ENCODE measurements around the gene ITPR3.

ITPR3 gene

DNA sequence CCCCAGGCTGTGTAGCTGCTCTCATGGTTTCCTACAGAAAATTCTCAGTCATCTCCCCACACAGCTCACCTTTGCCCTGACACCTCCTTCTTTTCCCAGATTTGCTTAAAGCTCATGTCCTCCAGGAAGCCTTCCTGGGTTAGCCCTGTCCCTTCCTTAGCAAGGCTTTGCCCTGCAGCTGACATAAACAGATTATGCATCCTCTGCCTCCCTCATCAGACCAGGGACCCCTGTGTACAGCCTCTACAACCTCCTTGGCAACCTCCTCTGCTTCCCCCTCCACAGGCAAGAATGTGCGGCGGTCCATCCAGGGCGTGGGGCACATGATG lies 50.6 kb downstream of the ITPR3 start:
- DNase-seq, result no peak

DNA sequence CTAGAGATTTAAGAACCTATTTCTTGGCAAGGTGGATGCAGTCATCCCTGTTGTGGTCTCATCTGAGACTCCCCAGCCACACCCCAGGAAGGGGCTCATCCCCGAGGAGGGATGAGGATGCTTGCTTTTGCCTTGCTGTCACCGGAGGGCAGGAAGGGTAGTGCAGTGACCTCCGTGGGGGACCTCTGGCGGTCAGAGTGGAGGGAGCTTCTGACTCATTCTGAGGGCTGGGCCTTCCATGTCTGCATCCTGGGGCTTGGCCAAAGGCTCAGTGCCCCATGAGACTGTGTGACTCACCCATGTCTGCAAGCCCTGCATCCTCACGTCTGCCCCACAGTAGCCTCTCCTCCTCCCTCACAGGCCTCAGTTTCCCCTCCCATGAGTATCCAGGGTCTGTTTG lies 51.7 kb downstream of the ITPR3 start:
- no peak for DNase-seq

DNA sequence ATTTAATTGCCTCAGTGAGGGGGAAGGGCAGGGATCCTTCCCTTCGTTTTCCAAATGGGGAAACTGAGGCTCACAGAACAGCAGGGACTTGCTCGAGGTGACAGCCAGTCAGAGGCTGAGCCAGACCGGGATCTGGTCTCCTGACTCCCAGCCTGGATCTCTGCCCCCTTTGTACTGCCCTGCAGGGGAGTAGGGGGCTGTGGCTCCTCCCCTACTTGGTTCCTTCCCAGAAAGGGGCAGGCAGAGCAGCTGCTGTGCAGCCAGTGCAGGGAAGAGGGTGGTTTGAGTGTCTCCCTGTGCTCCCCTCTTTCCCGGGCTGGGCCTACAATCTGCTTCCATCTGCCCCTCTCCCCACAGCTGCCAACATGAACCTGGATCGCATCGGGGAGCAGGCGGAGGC lies 52.7 kb downstream of the ITPR3 start:
- no peak for DNase-seq

DNA sequence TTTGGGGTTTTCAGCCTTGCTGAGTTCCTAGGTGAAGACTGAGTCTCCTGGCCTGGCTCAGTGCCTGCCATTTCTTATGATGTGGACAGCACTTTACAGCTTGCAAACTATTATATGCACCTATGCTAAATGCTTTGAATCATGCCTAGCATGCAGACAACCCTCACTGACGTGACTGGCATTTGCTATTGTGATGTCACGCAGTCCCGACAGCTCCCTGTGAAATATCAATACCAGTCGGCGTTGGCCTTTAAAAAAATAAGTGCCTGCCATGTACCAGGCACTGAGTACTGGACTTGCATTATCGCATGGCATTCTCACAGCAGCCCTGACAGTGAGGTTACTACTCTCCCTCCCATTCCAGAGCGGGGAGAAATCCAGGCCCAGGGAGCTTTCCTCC lies 54.8 kb downstream of the ITPR3 start:
- DNase-seq, result no peak

DNA sequence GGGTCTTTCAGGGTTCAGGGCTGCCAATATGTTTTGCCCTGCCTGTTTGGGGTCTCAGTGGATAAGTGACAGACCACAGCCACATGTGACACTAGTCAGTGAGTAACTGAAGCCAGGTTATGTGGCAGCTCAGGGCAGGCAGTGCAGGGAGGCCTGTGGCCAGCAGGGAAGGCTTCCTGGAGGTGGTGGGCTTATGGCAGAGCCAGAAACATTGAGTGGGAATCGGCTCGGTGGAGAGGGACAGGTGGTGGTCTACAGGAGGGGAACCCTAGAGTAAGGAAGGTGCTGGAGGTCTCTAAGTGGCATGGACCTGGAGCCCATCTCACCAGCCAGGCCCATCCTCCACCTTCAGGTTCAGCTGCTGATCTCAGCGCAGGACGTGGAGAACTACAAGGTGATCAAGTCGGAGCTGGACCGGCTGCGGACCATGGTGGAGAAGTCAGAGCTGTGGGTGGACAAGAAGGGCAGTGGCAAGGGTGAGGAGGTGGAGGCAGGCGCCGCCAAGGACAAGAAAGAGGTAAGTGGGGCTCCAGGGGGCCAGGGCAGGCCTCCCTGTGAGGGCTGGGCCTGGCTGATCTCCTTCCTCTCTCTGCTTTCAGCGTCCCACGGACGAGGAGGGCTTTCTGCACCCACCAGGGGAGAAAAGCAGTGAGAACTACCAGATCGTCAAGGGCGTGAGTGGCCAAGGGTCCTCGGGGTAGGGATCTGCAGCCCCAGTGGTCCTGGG lies 55.5 kb downstream of the ITPR3 start:
- no peak for DNase-seq

DNA sequence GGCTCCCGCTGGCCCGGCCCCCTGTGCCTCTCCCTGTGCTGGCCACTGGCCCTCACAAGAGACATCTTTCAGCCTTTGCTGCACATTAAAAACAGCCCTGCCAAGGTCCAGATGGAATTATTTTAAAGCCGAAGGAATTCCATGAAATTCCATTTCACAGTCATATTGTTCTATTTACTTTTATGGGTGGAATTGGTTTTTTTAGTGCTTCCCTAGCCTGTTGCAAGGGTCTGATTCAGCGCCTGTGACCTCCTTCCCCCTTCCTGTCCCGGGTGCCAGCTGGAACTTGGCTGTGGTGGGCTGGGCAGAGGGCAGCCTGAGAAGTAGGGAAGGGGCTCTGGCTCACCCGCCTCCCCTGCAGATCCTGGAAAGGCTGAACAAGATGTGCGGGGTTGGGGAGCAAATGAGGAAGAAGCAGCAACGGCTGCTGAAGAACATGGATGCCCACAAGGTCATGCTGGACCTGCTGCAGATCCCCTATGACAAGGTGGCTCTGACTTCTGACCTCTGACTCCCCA lies 56.1 kb downstream of the ITPR3 start:
- DNase-seq, result no peak

DNA sequence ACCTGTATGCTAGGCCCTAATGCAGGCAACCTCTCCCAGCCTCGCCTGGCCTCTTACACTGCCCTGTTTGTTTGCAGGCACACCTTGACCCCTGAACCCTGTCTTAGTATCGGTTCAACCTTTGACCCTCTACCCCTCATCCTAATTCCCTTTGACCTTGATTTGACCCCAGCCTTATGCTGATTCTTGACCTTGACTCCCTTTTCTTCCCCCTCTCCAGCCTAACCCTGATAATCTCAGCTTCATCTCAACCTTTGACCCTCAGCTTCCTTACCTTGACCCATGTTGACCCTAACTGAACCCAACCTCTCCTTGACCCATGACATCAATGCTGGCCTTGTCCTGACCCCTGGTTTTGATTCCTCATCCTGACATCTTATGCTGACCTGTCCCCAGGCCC lies 56.6 kb downstream of the ITPR3 start:
- no peak for DNase-seq

DNA sequence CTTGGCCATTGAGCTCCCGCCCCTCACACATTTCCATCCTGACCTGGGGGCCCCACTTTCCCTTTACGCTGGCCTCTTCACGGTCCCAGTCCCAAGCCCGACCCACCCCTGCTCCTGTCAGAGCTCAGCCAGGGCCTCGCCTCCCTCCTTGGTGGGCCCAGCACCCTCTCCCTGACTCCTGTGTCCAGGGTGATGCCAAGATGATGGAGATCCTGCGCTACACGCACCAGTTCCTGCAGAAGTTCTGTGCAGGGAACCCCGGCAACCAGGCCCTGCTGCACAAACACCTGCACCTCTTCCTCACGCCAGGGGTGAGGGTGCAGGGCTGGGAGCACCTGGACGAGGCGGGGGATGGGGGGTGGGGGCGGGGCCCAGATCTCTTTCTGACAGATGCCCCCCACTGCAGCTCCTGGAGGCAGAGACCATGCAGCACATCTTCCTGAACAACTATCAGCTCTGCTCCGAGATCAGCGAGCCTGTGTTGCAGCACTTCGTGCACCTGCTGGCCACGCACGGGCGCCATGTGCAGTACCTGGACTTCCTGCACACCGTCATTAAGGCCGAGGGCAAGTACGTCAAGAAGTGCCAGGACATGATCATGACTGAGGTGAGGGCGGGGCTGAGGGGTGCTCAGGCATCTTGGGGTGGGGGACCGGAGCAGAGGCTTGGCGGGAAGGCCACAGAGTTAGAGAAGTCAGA lies 57.3 kb downstream of the ITPR3 start:
- DNase-seq, result no peak

DNA sequence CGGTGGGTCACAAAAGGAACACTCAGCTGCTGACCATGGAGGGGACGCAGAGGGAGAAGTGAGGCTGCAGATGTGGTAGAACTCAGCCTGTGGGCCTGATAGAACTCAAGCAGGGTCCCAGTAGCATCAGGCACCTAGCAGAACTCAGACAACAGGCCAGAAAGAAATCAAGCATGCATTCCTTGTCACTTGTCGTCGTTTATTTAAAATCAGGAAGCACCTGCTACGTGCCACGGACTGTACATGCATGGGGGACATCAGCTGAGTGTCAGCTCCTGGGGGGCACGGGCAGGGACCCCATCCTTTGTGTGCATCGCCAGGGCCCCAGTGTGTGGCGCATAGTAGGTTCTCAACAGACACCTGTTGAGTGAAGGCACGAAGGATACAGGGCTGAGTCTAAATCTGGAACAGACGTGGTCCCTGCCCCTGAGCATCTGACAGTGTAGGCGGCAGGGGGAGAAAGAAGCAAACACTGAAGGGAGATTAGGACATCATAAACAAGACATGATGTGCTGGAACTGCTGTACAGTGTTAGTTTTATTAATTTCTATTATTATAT lies 57.9 kb downstream of the ITPR3 start:
- no peak for DNase-seq

DNA sequence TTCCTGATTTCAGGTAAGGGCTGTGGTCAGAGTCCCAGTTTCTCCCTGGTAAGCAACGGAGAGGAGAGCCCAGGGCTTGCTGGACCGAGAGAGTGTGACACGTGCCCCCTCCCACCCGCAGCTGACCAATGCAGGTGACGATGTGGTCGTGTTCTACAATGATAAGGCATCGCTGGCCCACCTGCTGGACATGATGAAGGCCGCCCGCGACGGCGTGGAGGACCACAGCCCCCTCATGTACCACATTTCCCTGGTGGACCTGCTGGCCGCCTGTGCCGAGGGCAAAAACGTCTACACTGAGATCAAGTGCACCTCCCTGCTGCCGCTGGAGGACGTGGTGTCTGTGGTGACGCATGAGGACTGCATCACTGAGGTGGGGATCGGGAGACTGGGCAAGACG lies 58.6 kb downstream of the ITPR3 start:
- DNase-seq, result no peak

DNA sequence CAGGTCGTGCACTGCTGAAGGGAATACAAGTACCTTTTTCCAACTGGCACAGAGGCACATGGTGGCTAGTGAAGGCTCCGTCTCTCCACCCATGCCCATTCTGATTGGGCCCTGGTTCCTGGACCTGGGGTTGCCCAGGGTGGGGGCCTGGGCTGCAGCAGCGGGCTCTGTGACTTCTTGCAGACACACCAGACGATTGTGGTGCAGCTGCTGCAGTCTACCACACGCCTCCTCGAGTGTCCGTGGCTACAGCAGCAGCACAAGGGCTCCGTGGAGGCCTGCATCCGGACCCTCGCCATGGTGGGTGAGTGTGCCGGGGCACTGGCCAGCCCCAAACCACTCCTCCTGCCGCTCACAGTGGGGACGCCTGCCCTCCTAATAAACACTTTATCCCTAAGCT lies 61.2 kb downstream of the ITPR3 start:
- no peak for DNase-seq

DNA sequence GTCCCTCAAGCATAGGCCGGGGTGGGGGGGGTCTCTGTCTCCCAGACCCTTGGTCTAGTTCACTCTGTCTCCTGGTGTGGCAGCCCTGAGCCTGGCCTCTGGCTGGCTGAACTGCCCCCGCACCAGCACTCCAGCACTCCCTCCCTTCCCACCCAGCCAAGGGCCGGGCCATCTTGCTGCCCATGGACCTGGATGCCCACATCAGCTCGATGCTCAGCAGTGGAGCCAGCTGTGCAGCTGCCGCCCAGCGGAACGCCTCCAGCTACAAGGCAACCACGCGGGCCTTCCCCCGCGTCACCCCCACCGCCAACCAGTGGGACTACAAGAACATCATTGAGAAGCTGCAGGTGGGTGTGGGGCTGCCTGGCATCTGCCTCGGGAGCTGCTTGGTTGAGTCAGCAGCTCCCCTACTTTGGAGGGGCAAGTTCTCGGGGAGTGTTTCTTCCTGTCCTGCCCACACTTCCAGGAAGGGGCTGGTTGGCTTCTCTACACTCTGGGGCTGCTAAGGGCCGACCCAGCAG lies 62.0 kb downstream of the ITPR3 start:
- no peak for DNase-seq

DNA sequence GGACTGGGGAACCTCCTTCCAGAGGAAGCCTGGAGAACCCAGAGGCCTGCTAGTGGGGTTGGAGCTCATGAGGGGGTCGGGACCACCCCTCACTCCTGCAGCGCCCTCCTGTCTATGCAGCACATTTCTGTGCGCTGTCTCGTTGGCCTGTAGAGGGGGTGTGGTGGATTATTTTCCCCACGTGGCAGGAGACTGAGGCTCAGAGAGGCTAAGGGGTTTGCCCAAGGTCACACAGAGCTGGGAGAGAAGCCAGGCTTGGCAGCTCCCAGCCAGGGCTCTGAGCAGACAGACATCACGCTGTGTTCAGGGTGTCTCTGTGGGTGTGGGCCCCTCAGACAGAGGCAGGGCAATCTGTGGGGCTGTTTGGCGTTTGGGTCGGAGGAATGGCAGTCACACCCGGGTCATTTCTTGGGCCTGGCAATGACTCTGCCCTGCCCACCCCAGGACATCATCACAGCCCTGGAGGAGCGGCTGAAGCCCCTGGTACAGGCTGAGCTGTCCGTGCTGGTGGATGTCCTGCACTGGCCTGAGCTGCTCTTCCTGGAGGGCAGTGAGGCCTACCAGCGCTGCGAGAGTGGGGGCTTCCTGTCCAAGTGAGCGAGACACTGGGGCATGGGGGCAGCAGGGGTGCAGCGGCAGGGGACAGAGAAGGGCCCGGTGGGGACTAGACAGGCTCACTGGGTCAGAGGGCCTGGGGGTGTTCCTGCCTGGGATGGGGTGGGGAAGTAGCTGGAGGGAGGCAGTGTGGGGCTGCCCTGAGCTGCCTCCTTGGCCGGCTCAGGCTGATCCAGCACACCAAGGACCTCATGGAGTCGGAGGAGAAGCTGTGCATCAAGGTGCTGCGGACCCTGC lies 62.7 kb downstream of the ITPR3 start:
- no peak for DNase-seq

DNA sequence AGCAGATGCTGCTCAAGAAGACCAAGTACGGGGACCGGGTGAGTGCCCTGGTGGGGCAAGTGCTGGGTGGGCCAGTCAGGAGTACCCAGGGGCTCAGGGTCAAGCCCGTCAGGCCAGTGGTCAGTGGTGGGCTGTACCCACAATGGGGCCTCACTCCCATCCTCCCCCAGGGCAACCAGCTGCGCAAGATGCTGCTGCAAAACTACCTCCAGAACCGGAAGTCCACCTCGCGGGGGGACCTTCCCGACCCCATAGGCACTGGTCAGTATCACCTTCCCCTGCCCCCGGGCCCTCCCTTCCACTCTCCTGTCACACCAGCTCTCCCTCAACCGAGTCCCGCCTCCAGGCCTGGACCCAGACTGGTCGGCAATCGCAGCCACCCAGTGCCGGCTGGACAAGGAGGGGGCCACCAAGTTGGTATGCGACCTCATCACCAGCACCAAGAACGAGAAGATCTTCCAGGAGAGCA lies 63.3 kb downstream of the ITPR3 start:
- no peak for DNase-seq

DNA sequence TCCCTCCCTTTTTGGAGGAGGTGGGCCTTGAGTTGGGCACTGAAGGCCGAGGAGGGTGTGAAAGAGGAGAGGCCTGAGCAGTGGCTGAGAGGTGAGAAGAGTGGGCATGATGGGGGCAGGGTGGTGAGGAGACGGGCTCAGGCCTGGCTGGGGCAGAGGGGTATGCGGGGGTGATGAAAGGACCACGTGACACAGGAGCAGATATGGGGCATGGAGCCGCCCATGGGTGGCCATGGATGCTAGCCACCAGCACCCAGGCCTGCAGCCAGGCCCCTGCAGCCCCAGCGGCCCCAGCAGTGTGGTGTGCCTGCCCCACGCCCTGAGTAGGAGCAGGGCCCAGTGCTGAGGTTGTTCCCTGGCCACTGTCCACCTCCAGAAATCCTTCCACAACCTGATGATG lies 63.9 kb downstream of the ITPR3 start:
- no peak for DNase-seq

DNA sequence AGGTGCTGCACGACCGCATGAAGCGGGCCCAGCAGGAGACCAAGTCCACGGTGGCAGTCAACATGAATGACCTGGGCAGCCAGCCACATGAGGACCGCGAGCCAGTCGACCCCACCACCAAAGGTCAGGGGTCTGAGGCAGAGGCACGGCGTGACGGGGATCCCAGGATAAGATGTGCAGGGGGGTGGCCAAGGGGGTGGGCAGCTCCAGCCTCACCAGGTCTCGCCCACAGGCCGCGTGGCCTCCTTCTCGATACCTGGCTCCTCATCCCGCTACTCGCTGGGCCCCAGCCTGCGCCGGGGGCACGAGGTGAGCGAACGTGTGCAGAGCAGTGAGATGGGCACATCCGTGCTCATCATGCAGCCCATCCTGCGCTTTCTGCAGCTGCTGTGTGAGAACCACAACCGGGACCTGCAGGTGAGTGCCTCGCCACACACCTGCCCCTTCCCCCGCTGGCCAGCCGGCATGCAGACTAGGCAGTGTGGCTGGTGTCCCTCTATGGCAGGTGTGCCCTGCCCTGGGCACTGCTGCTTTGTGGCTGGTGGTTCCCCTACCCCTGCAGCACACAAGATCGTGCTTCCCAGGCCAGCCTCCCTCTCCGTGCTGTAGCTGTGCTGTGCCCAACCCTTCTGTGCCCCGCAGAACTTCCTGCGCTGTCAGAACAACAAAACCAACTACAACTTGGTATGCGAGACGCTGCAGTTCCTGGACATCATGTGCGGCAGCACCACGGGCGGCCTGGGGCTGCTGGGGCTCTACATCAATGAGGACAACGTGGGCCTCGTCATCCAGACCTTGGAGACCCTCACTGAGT lies 64.5 kb downstream of the ITPR3 start:
- no peak for DNase-seq

DNA sequence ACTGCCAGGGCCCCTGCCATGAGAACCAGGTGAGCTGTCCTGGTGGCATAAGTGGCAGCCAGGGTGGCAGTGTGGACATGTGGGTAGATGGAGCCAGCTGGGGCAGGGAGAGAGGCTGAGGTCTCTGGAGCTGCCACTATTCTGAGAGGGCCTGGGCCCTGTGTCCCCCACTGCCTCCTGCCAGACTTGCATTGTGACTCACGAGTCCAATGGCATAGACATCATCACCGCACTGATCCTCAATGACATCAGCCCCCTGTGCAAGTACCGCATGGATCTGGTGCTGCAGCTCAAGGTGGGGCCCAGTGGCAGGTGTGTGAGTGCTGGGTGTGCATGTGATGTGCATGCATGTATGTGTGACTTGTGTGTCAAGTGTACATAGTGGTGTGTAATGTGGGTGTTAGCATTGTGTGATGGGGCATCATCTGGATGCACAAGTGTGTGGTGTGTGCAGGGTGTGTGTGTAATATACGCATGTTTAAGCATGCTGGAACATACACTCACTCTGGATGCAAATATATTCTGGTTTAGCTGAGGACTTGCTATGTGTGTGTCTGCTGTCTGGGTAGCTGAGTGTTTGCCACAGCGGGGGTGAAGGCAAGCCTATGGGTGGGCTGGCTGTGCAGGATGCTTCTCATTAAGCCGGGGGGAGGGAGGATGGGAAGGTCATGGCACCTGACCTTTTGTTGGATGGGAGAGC lies 65.3 kb downstream of the ITPR3 start:
- DNase-seq, result no peak

DNA sequence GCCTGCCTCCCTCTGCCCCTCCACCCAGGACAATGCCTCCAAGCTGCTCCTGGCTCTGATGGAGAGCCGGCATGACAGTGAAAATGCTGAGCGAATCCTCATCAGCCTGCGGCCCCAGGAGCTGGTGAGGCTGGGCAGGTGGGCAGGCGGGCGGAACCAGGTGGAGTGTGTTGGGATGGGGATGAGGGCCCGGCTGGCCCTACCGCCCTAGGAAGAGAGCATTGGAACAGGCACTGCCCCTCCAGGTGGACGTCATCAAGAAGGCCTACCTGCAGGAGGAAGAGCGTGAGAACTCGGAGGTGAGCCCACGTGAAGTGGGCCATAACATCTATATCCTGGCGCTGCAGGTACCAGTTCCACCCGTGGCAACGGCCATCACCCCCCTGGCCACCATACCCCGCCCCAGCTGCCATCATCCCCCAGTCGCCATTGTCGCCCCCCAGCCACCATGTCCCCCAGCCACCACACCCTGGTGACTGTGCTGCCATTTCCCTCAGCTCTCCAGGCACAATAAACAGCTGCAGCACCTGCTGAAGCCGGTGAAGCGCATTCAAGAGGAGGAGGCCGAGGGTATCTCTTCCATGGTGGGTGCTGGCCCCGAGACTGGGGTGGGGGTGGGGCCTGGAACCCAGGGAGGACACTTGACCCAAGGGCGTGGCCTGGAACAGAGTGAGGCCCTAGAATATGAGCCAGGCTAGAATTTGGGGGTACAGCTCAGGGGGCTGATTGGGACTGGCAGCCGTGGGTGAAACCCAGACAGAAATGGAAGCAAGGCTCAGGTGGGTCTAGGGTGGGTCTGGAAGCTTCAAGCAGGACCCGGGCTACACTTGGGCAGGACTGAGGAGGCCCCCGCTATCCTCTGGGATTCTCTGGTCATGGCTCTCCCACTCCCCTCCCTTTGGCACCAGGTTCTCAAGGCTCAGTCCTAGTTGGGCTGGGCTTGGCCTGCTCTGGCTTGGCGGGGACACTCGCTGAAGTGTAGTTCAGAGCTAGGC lies 66.2 kb downstream of the ITPR3 start:
- no peak for DNase-seq

DNA sequence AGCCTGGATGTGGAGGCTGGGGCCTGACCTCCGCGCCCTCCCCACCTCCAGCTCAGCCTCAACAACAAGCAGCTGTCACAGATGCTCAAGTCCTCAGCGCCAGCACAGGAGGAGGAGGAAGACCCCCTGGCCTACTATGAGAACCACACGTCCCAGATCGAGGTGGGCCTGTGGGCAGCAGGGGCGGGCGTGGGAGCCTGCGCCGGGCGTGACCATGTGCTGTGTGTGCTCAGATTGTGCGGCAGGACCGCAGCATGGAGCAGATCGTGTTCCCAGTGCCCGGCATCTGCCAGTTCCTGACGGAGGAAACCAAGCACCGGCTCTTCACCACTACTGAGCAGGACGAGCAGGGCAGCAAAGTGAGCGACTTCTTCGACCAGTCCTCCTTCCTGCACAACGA lies 66.9 kb downstream of the ITPR3 start:
- DNase-seq, result no peak

DNA sequence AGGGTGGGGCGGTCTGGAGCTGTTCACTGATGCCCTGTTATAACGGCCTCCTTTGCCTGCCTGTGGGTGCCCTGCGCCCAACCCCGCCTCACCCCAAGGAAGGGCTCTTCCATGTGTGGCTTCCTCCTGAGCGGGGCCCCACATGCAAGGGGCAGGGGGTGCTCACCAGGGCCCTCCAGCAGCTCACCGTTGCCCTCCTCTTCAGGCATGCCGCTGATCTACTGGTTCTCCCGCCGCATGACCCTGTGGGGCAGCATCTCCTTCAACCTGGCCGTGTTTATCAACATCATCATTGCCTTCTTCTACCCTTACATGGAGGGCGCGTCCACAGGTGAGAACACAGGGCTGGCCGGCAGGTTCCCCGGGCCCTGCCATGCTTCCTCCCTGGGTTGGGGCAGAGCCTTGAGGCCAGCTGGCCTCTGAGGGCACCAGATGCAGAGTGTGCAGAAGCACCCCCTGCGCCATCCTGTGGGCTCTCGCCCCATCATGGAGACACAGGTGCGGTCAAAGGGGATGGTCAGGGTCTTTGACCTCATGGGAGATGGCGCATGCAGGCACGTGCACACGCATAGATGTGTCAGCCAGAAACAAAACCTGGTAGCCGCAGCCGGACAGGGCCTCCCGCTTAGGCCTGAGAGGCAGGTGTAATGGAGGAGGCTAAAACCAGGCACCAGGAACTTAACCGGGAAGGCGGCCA lies 67.5 kb downstream of the ITPR3 start:
- DNase-seq, result no peak

Data from NCI-H526 treated with DMSO at 0.1 percent for 48 hours (cell line).